SK-N-SH (cell line): ENCODE measurements around the gene EXOC6B. TPM values are rescaled to one million over a fixed set of nuclear protein-coding genes. Genes with fewer than 3 reads are reported as not detected.

Experiments
- CTCF ChIA-PET: fragments of 300-600, 350-600 bp; formaldehyde crosslinking; extraction: SDS; loops from one replicate; lab custom pipeline; 2021; lab: Yijun Ruan, JAX
- POLR2A ChIA-PET: fragments of 350-600 bp; sonication (Branson Sonifier 250); formaldehyde crosslinking; extraction: SDS; loops from one replicate; lab custom pipeline; 2020; ENCODE audit warnings: antibody characterized with exemption, inconsistent platforms; lab: Yijun Ruan, JAX
- DNase-seq: peaks from one replicate; pipeline ENCODE4 v3.0.0; 2012
- H2AFZ ChIP-seq: fragments of 200-600 bp; sonication (generic); 2 replicates; pipeline ENCODE4 v1.8.1; 2016; ENCODE audit warnings: antibody characterized with exemption, mild to moderate bottlenecking, low read depth
- H3F3A ChIP-seq: fragments of 200-600 bp; sonication (generic); replicated peaks from 2 replicates; pipeline ENCODE3; 2016; ENCODE audit warnings: antibody characterized with exemption, mild to moderate bottlenecking; ENCODE audit not compliant: insufficient read depth
- H3K27ac ChIP-seq, 2 experiments: fragments of 200-500 bp in 1 of 2; fragments of 200-600 bp in 1 of 2; sonication (Bioruptor generic) in 1 of 2; sonication (generic), shearing (Covaris generic) in 1 of 2; 2 replicates each; pipeline versions ENCODE4 v1.5.1 to v1.6.1; 2014 to 2016; ENCODE audit warnings: low read depth in 2 of 2, inconsistent platforms in 1 of 2, low read length in 1 of 2, mild to moderate bottlenecking in 1 of 2, mixed read lengths in 1 of 2
- H3K27me3 ChIP-seq: fragments of 200-600 bp; sonication (generic), shearing (Covaris generic); 2 replicates; pipeline ENCODE4 v1.6.1; 2016; ENCODE audit warnings: mixed run types; ENCODE audit not compliant: insufficient read depth
- H3K36me3 ChIP-seq, 2 experiments: fragments of 200-500 bp in 1 of 2; fragments of 200-600 bp in 1 of 2; sonication (Bioruptor generic) in 1 of 2; sonication (generic) in 1 of 2; replicated peaks in 1 of 2; 2 replicates each; pipeline versions ENCODE3 to v1.5.1; 2014 to 2016; ENCODE audit warnings: low read length in 1 of 2, mild to moderate bottlenecking in 1 of 2; ENCODE audit not compliant: insufficient read depth in 2 of 2, control insufficient read depth in 1 of 2
- H3K4me1 ChIP-seq, 2 experiments: fragments of 200-500 bp in 1 of 2; fragments of 200-600 bp in 1 of 2; sonication (Bioruptor generic) in 1 of 2; sonication (generic), shearing (Covaris generic) in 1 of 2; 2 replicates each; pipeline versions ENCODE4 v1.5.1 to v1.6.1; 2014 to 2016; ENCODE audit warnings: low read depth in 1 of 2, low read length in 1 of 2, mixed run types in 1 of 2; ENCODE audit not compliant: insufficient read depth in 2 of 2, control insufficient read depth in 1 of 2
- H3K4me2 ChIP-seq: fragments of 200-600 bp; sonication (generic), shearing (Covaris generic); 2 replicates; pipeline ENCODE4 v1.6.1; 2017; ENCODE audit warnings: mixed run types
- H3K4me3 ChIP-seq, 2 experiments: fragments of 200-500 bp in 1 of 2; fragments of 200-600 bp in 1 of 2; sonication (Bioruptor generic) in 1 of 2; sonication (generic), shearing (Covaris generic) in 1 of 2; 2 replicates each; pipeline versions ENCODE4 v1.5.1 to v1.8.1; 2014 to 2016; ENCODE audit warnings: low read depth in 2 of 2, inconsistent platforms in 1 of 2, low read length in 1 of 2, mild to moderate bottlenecking in 1 of 2, mixed read lengths in 1 of 2, moderate library complexity in 1 of 2
- H3K79me2 ChIP-seq: fragments of 200-600 bp; sonication (generic); 2 replicates; pipeline ENCODE4 v1.8.1; 2017; ENCODE audit warnings: mild to moderate bottlenecking; ENCODE audit not compliant: insufficient read depth
- H3K9ac ChIP-seq: fragments of 200-600 bp; sonication (generic); 2 replicates; pipeline ENCODE4 v1.6.1; 2017; ENCODE audit warnings: mixed run types
- H3K9me2 ChIP-seq: fragments of 200-600 bp; sonication (generic); 2 replicates; pipeline ENCODE4 v1.6.1; 2017; ENCODE audit warnings: mixed run types
- H3K9me3 ChIP-seq: fragments of 200-600 bp; sonication (generic); 2 replicates; pipeline ENCODE4 v1.6.1; 2017; ENCODE audit warnings: mixed run types, mild to moderate bottlenecking, moderate library complexity
- H4K20me1 ChIP-seq: fragments of 200-600 bp; sonication (generic); 2 replicates; pipeline ENCODE4 v1.6.1; 2017; ENCODE audit warnings: mild to moderate bottlenecking, mixed run types; ENCODE audit not compliant: insufficient read depth
- EP300 ChIP-seq, 2 experiments: IDR thresholded peaks; 2 replicates each; pipeline versions ENCODE4 v1.4.0 to v1.6.1; 2012; ENCODE audit warnings: borderline replicate concordance in 1 of 2, low read depth in 1 of 2, low read length in 1 of 2
- EZH2phosphoT487 ChIP-seq: fragments of 200-600 bp; sonication (generic); IDR thresholded peaks from 2 replicates; pipeline ENCODE4 v1.6.1; 2017; ENCODE audit warnings: low read depth, mixed run types, mild to moderate bottlenecking, antibody characterized with exemption, moderate library complexity, borderline replicate concordance
- FOXM1 ChIP-seq: IDR thresholded peaks from 2 replicates; pipeline ENCODE4 v1.4.0; 2012; ENCODE audit warnings: low read depth, mild to moderate bottlenecking
- GABPA ChIP-seq: IDR thresholded peaks from 2 replicates; pipeline ENCODE4 v1.4.0; 2012; ENCODE audit warnings: low read depth, mild to moderate bottlenecking
- GATA2 ChIP-seq: sonication (generic); formaldehyde crosslinking; IDR thresholded peaks from 2 replicates; pipeline ENCODE4 v1.5.0; 2020; ENCODE audit warnings: mild to moderate bottlenecking, missing genetic modification reagents
- MEF2A ChIP-seq: IDR thresholded peaks from 2 replicates; pipeline ENCODE4 v1.4.0; 2012; ENCODE audit warnings: low read depth, borderline replicate concordance
- NRF1 ChIP-seq: IDR thresholded peaks from 2 replicates; pipeline ENCODE4 v1.6.1; 2012; ENCODE audit warnings: low read depth, mild to moderate bottlenecking, low read length
- POLR2AphosphoS5 ChIP-seq: IDR thresholded peaks from 2 replicates; pipeline ENCODE4 v1.6.1; 2012; ENCODE audit warnings: low read depth, low read length
- SMC3 ChIP-seq: IDR thresholded peaks from 2 replicates; pipeline ENCODE4 v1.6.1; 2012; ENCODE audit warnings: low read depth, low read length, improper control_type of control experiment
- TAF1 ChIP-seq: IDR thresholded peaks from 2 replicates; pipeline ENCODE4 v1.6.1; 2012; ENCODE audit warnings: low read depth, mild to moderate bottlenecking, low read length, moderate library complexity, borderline replicate concordance
- TEAD4 ChIP-seq: IDR thresholded peaks from 2 replicates; pipeline ENCODE4 v1.4.0; 2012; ENCODE audit warnings: mild to moderate bottlenecking, borderline replicate concordance; ENCODE audit not compliant: insufficient read depth
- WGBS: methylation state at CpG from one replicate; pipeline ENCODE4 v1.1.6; 2017; ENCODE audit warnings: low lambda C conversion rate; 5-methylcytosine and 5-hydroxymethylcytosine counted together
- polyA plus RNA-seq, 3 experiments: library from polyadenylated mRNA; depleted of rRNA; stranded (reverse); fragments of >200 nt; gene quantifications; 2 replicates each; pipeline ENCODE4 v1.2.3, GENCODE V29; 2012
- TF ChIP-seq, protein P1 (sequence below): fragments of 200-600 bp; sonication (generic); IDR thresholded peaks from 2 replicates; pipeline ENCODE4 v1.6.1; 2017; ENCODE audit warnings: antibody characterized with exemption, mild to moderate bottlenecking, moderate library complexity
- TF ChIP-seq, protein P2 (sequence below): fragments of 150-350 bp; IDR thresholded peaks from 2 replicates; pipeline ENCODE4 v1.6.1; 2016; ENCODE audit warnings: mild to moderate bottlenecking, low read depth, low read length

EXOC6B gene
- polyA plus RNA-seq, 1 of the 3 experiments (the other 2 are of a cell fraction), result 7.4 TPM

DNA sequence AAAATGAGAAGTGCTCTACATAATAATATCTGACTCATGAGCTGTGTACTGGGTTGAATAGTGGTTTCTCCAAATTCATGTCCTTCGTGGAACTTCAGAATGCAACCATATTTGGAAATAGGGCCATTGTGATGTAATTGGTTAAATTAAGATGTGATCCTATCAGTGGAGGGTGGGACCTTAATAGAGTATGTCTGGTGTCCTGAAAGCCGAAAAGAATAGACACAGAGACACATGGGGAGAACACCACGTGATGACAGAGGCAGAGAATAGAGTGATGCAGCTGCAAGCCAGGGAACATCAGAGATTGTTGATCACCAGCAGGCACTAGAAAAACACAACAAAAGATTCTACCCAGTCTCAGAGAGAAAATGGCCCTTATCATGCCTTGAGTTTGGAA lies 310.1 kb downstream of the EXOC6B start (continued):
- TF ChIP-seq, protein P1, sequence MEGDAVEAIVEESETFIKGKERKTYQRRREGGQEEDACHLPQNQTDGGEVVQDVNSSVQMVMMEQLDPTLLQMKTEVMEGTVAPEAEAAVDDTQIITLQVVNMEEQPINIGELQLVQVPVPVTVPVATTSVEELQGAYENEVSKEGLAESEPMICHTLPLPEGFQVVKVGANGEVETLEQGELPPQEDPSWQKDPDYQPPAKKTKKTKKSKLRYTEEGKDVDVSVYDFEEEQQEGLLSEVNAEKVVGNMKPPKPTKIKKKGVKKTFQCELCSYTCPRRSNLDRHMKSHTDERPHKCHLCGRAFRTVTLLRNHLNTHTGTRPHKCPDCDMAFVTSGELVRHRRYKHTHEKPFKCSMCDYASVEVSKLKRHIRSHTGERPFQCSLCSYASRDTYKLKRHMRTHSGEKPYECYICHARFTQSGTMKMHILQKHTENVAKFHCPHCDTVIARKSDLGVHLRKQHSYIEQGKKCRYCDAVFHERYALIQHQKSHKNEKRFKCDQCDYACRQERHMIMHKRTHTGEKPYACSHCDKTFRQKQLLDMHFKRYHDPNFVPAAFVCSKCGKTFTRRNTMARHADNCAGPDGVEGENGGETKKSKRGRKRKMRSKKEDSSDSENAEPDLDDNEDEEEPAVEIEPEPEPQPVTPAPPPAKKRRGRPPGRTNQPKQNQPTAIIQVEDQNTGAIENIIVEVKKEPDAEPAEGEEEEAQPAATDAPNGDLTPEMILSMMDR, result no peak
- no peak for TF ChIP-seq EZH2phosphoT487
- no peak for TF ChIP-seq EP300 (IDR thresholded peaks at IDR 0.05; ENCODE audit: borderline replicate concordance in 1 of 2, low read depth in 1 of 2, low read length in 1 of 2)
- no peak for TF ChIP-seq TAF1
- no peak for TF ChIP-seq NRF1
- TF ChIP-seq MEF2A, result no peak
- no peak for TF ChIP-seq TEAD4
- TF ChIP-seq GATA2 (CRISPR knock-in tag), result no peak
- no peak for TF ChIP-seq FOXM1
- TF ChIP-seq, protein P2, sequence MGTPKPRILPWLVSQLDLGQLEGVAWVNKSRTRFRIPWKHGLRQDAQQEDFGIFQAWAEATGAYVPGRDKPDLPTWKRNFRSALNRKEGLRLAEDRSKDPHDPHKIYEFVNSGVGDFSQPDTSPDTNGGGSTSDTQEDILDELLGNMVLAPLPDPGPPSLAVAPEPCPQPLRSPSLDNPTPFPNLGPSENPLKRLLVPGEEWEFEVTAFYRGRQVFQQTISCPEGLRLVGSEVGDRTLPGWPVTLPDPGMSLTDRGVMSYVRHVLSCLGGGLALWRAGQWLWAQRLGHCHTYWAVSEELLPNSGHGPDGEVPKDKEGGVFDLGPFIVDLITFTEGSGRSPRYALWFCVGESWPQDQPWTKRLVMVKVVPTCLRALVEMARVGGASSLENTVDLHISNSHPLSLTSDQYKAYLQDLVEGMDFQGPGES, result no peak

DNA sequence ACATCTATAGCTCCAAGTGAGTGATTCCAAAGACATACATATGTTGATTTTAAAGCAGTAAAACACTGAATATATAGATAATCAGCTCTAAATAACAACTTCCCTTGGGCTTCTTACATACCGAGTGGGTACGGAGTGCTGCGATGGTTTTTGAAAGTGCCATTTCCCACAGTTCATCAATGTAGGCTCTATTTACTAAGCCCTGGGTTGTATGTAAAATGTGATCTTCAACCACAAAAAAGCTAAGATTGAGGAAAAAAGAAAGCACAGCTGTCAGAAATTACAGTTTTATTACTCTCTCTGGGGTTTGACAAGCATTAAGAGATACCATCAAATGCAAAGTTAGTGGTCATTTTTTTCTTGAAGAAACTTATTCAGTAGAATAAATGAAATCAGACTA lies 312.8 kb downstream of the EXOC6B start:
- Histone ChIP-seq H3K79me2 (no peaks in the 10 kb centered on the region), H4K20me1 (no peaks in the 10 kb centered on the region), H2AFZ (no peak overlapping the region), H3K36me3 (no peaks in the 10 kb centered on the region), H3K9me2 (no peaks in the 10 kb centered on the region), H3K4me1 (peaks cover 0 to 14% of the 10 kb centered on the region in 2 experiments; a peak in 2 of 4 replicates), H3K4me3 (no peak overlapping the region), H3K9me3 (no peaks in the 10 kb centered on the region), H3K4me2 (no peak overlapping the region), H3K27ac (no peak overlapping the region), H3K9ac (no peak overlapping the region), H3F3A (no peaks in the 10 kb centered on the region), H3K27me3 (no peaks in the 10 kb centered on the region)
- no peak for TF ChIP-seq GABPA
- TF ChIP-seq, protein P2, result no peak
- TF ChIP-seq SMC3, result no peak
- TF ChIP-seq NRF1, result no peak
- TF ChIP-seq POLR2AphosphoS5, result no peak
- no peak for DNase-seq
- ChIA-PET POLR2A (no interaction called here), CTCF (no interaction called here)
- 98% methylated on average over 3 of the region's 3 CpGs for WGBS
